ENCODE measurements around the gene LRFN4.
A peak's percentile ranks its signal among the peaks of the same experiment; 100 is the strongest.

LRFN4 gene

GRCh38 chr11:66881927-66882452 is 25.1 kb downstream of the LRFN4 start:
- TF ChIP-seq EZH2 (optimal IDR thresholded peaks at IDR 0.05; ENCODE audit: low read depth, low read length) (no peak), EZH2phosphoT487 (IDR thresholded peaks at IDR 0.05; ENCODE audit: low read length) (no peak)
- TF ChIP-seq, protein P1, sequence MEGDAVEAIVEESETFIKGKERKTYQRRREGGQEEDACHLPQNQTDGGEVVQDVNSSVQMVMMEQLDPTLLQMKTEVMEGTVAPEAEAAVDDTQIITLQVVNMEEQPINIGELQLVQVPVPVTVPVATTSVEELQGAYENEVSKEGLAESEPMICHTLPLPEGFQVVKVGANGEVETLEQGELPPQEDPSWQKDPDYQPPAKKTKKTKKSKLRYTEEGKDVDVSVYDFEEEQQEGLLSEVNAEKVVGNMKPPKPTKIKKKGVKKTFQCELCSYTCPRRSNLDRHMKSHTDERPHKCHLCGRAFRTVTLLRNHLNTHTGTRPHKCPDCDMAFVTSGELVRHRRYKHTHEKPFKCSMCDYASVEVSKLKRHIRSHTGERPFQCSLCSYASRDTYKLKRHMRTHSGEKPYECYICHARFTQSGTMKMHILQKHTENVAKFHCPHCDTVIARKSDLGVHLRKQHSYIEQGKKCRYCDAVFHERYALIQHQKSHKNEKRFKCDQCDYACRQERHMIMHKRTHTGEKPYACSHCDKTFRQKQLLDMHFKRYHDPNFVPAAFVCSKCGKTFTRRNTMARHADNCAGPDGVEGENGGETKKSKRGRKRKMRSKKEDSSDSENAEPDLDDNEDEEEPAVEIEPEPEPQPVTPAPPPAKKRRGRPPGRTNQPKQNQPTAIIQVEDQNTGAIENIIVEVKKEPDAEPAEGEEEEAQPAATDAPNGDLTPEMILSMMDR (IDR thresholded peaks at IDR 0.05; ENCODE audit: low read length): no peak
- H3K9me3 ChIP-seq (replicated peaks; ENCODE audit: insufficient read depth, low read length): no peaks in the 10 kb centered on the region
- H3K9me2 ChIP-seq (replicated peaks; ENCODE audit: insufficient read depth, low read length): no peaks in the 10 kb centered on the region
- H3K36me3 ChIP-seq (replicated peaks; ENCODE audit: insufficient read depth, low read length): no peaks in the 10 kb centered on the region
- no peak overlapping the region for H3K4me3 ChIP-seq (ENCODE audit: low read length)
- peaks cover 36% of the 10 kb centered on the region for H3K27me3 ChIP-seq (replicated peaks; ENCODE audit: insufficient read depth, low read length)
- H3K4me1 ChIP-seq (ENCODE audit: low read length): peaks cover 9% of the 10 kb centered on the region
- no peak overlapping the region for H3K27ac ChIP-seq (ENCODE audit: low read length)
- no peak overlapping the region for H3K9ac ChIP-seq (ENCODE audit: low read length)
- peaks cover 3% of the 10 kb centered on the region; the same call in 1 of the 2 replicates for H3F3A ChIP-seq (ENCODE audit: insufficient read depth, low read length)
- no peak for DNase-seq
- H3K4me2 ChIP-seq (ENCODE audit: low read depth, low read length): no peak overlapping the region
- H2AFZ ChIP-seq (ENCODE audit: low read length): no peak overlapping the region
- H3K79me2 ChIP-seq (ENCODE audit: low read length): no peaks in the 10 kb centered on the region
- H4K20me1 ChIP-seq (ENCODE audit: insufficient read depth, low read length): no peaks in the 10 kb centered on the region

DNA sequence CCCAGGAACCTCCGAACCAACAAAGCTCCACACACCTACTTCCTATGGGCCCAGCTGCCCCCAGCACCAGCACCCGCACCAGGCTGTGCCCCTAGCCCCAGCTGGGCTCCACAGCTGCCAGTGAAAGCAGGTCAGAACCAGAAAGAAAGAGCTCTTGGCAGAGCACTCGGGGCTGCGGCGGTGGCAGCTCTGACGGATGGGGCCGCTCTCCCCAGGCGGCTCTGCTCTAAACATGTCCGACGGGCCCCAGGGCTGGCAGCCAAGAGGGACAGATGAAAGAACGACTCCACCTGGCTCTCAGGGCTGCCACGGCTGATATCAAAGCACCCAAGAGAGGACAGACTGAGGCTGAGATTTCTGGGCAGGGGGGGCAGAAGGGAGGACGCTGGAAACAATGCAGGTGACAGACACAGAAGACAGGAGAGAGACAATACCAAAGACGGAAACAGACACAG is 25.7 kb downstream of the LRFN4 start:
- TF ChIP-seq, protein P1 (IDR thresholded peaks at IDR 0.05; ENCODE audit: low read length): no peak
- TF ChIP-seq EZH2 (optimal IDR thresholded peaks at IDR 0.05; ENCODE audit: low read depth, low read length) (no peak), EZH2phosphoT487 (IDR thresholded peaks at IDR 0.05; ENCODE audit: low read length) (no peak)
- H3K27ac ChIP-seq (ENCODE audit: low read length): no peak overlapping the region

DNA sequence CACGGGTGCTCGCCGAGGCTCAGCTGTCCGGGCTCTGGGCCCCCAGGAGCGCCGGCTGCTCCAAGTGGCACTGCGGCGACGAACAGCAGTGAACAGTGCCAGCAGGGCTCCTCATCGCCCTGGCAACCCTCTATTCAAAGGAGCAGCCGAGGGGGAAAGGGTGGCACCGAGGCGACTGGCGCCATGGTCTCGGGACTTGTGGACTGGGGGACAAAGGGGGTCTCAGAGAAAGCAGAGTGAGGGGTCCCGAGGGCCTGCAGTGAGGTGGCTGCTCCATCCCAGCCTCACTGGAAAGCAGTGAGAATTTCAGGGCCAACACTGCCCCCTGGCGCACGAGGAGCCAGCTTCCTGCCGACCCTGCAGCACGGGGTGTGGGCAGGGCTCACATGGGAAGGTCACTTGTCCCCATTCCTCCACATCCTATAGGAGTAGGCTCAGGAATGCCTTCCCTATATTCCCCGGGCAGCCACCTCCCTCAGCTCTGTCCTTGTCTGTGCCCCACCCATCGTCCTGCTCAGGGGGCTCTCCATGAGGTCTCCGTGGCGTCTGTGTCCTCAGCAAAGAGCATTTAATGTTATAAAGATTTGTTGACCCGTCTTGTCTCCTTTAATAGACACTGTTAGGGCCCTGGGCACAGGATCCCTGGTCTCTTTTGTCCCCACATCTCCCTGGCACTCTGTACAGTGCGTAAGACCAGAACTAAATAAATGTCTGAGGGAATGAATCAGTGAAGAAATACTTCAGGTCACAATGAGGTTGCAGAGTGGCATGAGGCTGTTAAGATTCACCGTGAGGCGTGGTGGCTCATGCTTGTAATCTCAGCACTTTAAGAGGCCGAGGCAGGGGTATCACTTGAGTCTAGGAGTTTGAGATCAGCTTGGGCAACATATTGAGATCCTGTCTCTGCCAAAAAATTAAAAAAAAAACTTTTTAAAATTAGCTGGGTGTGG is 26.4 kb downstream of the LRFN4 start:
- H4K20me1 ChIP-seq (ENCODE audit: insufficient read depth, low read length): no peaks in the 10 kb centered on the region
- no peak overlapping the region for H2AFZ ChIP-seq (ENCODE audit: low read length)
- H3K9ac ChIP-seq (ENCODE audit: low read length): no peak overlapping the region
- H3K79me2 ChIP-seq (ENCODE audit: low read length): no peaks in the 10 kb centered on the region
- H3K27me3 ChIP-seq (replicated peaks; ENCODE audit: insufficient read depth, low read length): peaks cover 30% of the 10 kb centered on the region
- DNase-seq: peak; percentile 61
- H3K4me1 ChIP-seq (ENCODE audit: low read length): peaks cover 9% of the 10 kb centered on the region
- no peaks in the 10 kb centered on the region for H3K36me3 ChIP-seq (replicated peaks; ENCODE audit: insufficient read depth, low read length)
- H3K4me3 ChIP-seq (ENCODE audit: low read length): no peak overlapping the region
- TF ChIP-seq, protein P1 (IDR thresholded peaks at IDR 0.05; ENCODE audit: low read length): peak; percentile 74
- TF ChIP-seq EZH2 (optimal IDR thresholded peaks at IDR 0.05; ENCODE audit: low read depth, low read length): no peak
- peaks cover 3% of the 10 kb centered on the region; the same call in 1 of the 2 replicates for H3F3A ChIP-seq (ENCODE audit: insufficient read depth, low read length)
- no peaks in the 10 kb centered on the region for H3K9me3 ChIP-seq (replicated peaks; ENCODE audit: insufficient read depth, low read length)
- H3K4me2 ChIP-seq (ENCODE audit: low read depth, low read length): no peak overlapping the region; the same call in 1 of the 2 replicates
- no peaks in the 10 kb centered on the region for H3K9me2 ChIP-seq (replicated peaks; ENCODE audit: insufficient read depth, low read length)
- no peak overlapping the region for H3K27ac ChIP-seq (ENCODE audit: low read length)

More for the DNA sequence above, 25.7 kb downstream of the LRFN4 start:
- no peaks in the 10 kb centered on the region for H4K20me1 ChIP-seq (ENCODE audit: insufficient read depth, low read length)
- no peak overlapping the region for H3K4me3 ChIP-seq (ENCODE audit: low read length)
- no peaks in the 10 kb centered on the region for H3K79me2 ChIP-seq (ENCODE audit: low read length)
- H3K27me3 ChIP-seq (replicated peaks; ENCODE audit: insufficient read depth, low read length): peaks cover 36% of the 10 kb centered on the region
- H2AFZ ChIP-seq (ENCODE audit: low read length): no peak overlapping the region
- H3K9me3 ChIP-seq (replicated peaks; ENCODE audit: insufficient read depth, low read length): no peaks in the 10 kb centered on the region
- no peak overlapping the region for H3K9ac ChIP-seq (ENCODE audit: low read length)
- no peaks in the 10 kb centered on the region for H3K9me2 ChIP-seq (replicated peaks; ENCODE audit: insufficient read depth, low read length)
- H3K4me2 ChIP-seq (ENCODE audit: low read depth, low read length): no peak overlapping the region
- H3K36me3 ChIP-seq (replicated peaks; ENCODE audit: insufficient read depth, low read length): no peaks in the 10 kb centered on the region
- peaks cover 9% of the 10 kb centered on the region for H3K4me1 ChIP-seq (ENCODE audit: low read length)
- no peak for DNase-seq
- H3F3A ChIP-seq (ENCODE audit: insufficient read depth, low read length): peaks cover 3% of the 10 kb centered on the region; the same call in 1 of the 2 replicates
